ENCODE measurements around the gene ABI3BP.

Gene ABI3BP

GRCh38 chr3:100844063-100844936, 148.9 kb downstream of the ABI3BP start:
- H3K27me3 ChIP-seq (replicated peaks): no peaks in the 10 kb centered on the region
- no peaks in the 10 kb centered on the region for H3K36me3 ChIP-seq (replicated peaks)
- no peak for DNase-seq
- TF ChIP-seq, protein P1, sequence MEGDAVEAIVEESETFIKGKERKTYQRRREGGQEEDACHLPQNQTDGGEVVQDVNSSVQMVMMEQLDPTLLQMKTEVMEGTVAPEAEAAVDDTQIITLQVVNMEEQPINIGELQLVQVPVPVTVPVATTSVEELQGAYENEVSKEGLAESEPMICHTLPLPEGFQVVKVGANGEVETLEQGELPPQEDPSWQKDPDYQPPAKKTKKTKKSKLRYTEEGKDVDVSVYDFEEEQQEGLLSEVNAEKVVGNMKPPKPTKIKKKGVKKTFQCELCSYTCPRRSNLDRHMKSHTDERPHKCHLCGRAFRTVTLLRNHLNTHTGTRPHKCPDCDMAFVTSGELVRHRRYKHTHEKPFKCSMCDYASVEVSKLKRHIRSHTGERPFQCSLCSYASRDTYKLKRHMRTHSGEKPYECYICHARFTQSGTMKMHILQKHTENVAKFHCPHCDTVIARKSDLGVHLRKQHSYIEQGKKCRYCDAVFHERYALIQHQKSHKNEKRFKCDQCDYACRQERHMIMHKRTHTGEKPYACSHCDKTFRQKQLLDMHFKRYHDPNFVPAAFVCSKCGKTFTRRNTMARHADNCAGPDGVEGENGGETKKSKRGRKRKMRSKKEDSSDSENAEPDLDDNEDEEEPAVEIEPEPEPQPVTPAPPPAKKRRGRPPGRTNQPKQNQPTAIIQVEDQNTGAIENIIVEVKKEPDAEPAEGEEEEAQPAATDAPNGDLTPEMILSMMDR (IDR thresholded peaks at IDR 0.05; ENCODE audit: low read depth, low read length, missing control alignments): no peak
- in situ Hi-C loops (cut with HindIII; ENCODE audit: low pct_ligation_motif_present, low sequenced_read_pairs): no loop called here
- H3K4me3 ChIP-seq (ENCODE audit: low read depth, low read length): no peak overlapping the region
- no peak overlapping the region for H3K27ac ChIP-seq

GRCh38 chr3:100838157-100838556, 155.1 kb downstream of the ABI3BP start:
- no peak for DNase-seq
- Histone ChIP-seq H3K36me3 (replicated peaks) (no peaks in the 10 kb centered on the region), H3K27ac (no peak overlapping the region), H3K4me3 (ENCODE audit: low read depth, low read length) (no peak overlapping the region), H3K27me3 (replicated peaks) (no peaks in the 10 kb centered on the region)
- TF ChIP-seq, protein P1 (IDR thresholded peaks at IDR 0.05; ENCODE audit: low read depth, low read length, missing control alignments): no peak
- in situ Hi-C loops (cut with HindIII; ENCODE audit: low pct_ligation_motif_present, low sequenced_read_pairs): no loop called here

DNA sequence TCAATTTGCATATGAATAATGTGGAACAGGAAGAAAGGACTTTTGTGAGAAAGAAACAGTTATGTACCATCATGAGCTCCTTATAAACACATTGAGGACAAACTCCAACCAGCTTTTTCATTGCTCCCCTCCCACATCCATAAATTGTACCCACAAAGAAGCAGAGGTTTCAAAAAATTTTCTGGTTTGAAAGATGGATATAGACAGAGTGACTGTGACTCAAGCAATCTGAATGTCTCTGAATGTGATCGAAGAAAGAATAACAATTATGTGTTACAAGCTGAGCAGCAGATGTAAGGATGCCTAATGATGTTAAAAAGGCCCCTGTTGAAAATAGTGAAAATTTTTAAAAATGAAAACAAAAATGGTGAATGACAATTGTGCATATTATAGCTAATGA, 156.6 kb downstream of the ABI3BP start:
- no peak overlapping the region for H3K27ac ChIP-seq
- TF ChIP-seq, protein P1 (IDR thresholded peaks at IDR 0.05; ENCODE audit: low read depth, low read length, missing control alignments): no peak
- no peaks in the 10 kb centered on the region for H3K36me3 ChIP-seq (replicated peaks)
- DNase-seq: no peak
- in situ Hi-C loops (cut with HindIII; ENCODE audit: low pct_ligation_motif_present, low sequenced_read_pairs): no loop called here
- H3K27me3 ChIP-seq (replicated peaks): no peaks in the 10 kb centered on the region
- no peak overlapping the region for H3K4me3 ChIP-seq (ENCODE audit: low read depth, low read length)

GRCh38 chr3:100834332-100834731, 158.9 kb downstream of the ABI3BP start:
- TF ChIP-seq, protein P1 (IDR thresholded peaks at IDR 0.05; ENCODE audit: low read depth, low read length, missing control alignments): no peak
- no peaks in the 10 kb centered on the region for H3K36me3 ChIP-seq (replicated peaks)
- in situ Hi-C loops (cut with HindIII; ENCODE audit: low pct_ligation_motif_present, low sequenced_read_pairs): no loop called here
- no peak overlapping the region for H3K27ac ChIP-seq
- no peak overlapping the region for H3K4me3 ChIP-seq (ENCODE audit: low read depth, low read length)
- H3K27me3 ChIP-seq (replicated peaks): no peaks in the 10 kb centered on the region
- DNase-seq: no peak

DNA sequence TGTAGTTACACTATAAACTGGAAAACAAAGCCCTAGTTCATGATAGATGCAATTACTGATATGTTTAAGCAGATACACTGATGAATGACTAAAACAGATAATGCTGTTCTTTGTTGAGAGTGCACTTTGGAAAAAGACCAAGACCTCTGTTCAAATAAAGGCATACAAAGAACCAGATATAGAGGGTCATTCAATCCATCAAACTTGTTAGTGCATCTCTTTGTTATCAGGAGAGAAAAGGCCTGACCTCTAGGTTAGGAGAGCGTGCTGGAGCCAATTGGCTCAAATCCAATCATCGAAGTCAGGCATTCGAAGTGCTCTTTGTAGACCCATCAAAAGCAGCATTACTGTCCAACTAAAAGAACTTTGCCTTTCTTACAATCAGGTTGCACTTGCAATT, 159.7 kb downstream of the ABI3BP start:
- DNase-seq: no peak
- no peak overlapping the region for H3K4me3 ChIP-seq (ENCODE audit: low read depth, low read length)
- in situ Hi-C loops (cut with HindIII; ENCODE audit: low pct_ligation_motif_present, low sequenced_read_pairs): no loop called here
- H3K27ac ChIP-seq: no peak overlapping the region
- TF ChIP-seq, protein P1 (IDR thresholded peaks at IDR 0.05; ENCODE audit: low read depth, low read length, missing control alignments): no peak
- H3K27me3 ChIP-seq (replicated peaks): no peaks in the 10 kb centered on the region
- H3K36me3 ChIP-seq (replicated peaks): no peaks in the 10 kb centered on the region
